Brain microvascular endothelial cell (primary cell): ENCODE data around the gene VPS72.

Source experiments
- DNase-seq: peaks from one replicate; pipeline ENCODE4 v3.0.0-alpha.2; 2020
- H3K27ac ChIP-seq: fragments of 250-450 bp; sonication (Bioruptor Pico); 2 replicates; pipeline ENCODE4 v1.5.1; 2020; ENCODE audit warnings: mild to moderate bottlenecking, moderate library complexity
- H3K27me3 ChIP-seq: fragments of 250-450 bp; sonication (Bioruptor Pico); replicated peaks from 2 replicates; pipeline ENCODE4 v1.5.1; 2020; ENCODE audit warnings: mild to moderate bottlenecking
- H3K36me3 ChIP-seq: fragments of 250-450 bp; sonication (Bioruptor Pico); replicated peaks from 2 replicates; pipeline ENCODE4 v1.5.1; 2020; ENCODE audit warnings: mild to moderate bottlenecking
- H3K4me3 ChIP-seq: 2 replicates; pipeline ENCODE4 v1.5.1; 2011; ENCODE audit warnings: low read depth, mild to moderate bottlenecking, control low read depth, low read length, moderate library complexity
- CTCF ChIP-seq: IDR thresholded peaks from 2 replicates; pipeline ENCODE4 v1.5.1; 2011; ENCODE audit warnings: low read depth, mild to moderate bottlenecking, moderate library complexity, low read length, control low read depth, inconsistent platforms; ENCODE audit errors: missing control alignments
- in situ Hi-C: cut with HindIII; loops from 2 replicates; pipeline ENCODE4 v1.10.0; 2017; ENCODE audit warnings: low sequenced_read_pairs, low pct_ligation_motif_present

The VPS72 gene

GRCh38 chr1:151165281-151165737 is 24.7 kb downstream of the VPS72 start:
- in situ Hi-C loops, result no loop called here
- TF ChIP-seq CTCF, result no peak
- peaks cover 16% of the 10 kb centered on the region for H3K36me3 ChIP-seq
- peak; percentile 25 for DNase-seq
- H3K27ac ChIP-seq, result peak overlapping the region; percentile 27
- peak overlapping the region; percentile 95 for H3K4me3 ChIP-seq
- H3K27me3 ChIP-seq, result no peaks in the 10 kb centered on the region

- no peak for TF ChIP-seq CTCF
- Histone ChIP-seq H3K27me3 (no peaks in the 10 kb centered on the region), H3K27ac (peak overlapping the region; percentile 27), H3K36me3 (peaks cover 17% of the 10 kb centered on the region), H3K4me3 (peak overlapping the region; percentile 95)
- in situ Hi-C loops, result no loop called here
- DNase-seq, result no peak
Observed at GRCh38 chr1:151164732-151165280, 25.2 kb downstream of the VPS72 start.

- Histone ChIP-seq H3K27ac (no peak overlapping the region), H3K36me3 (peaks cover 15% of the 10 kb centered on the region), H3K4me3 (no peak overlapping the region), H3K27me3 (no peaks in the 10 kb centered on the region)
- no peak for DNase-seq
- in situ Hi-C loops, result no loop called here
- TF ChIP-seq CTCF, result no peak
Observed at GRCh38 chr1:151159373-151159772, 30.6 kb downstream of the VPS72 start.

- no peak overlapping the region for H3K4me3 ChIP-seq
- no peak for TF ChIP-seq CTCF
- in situ Hi-C loops, result no loop called here
- no peaks in the 10 kb centered on the region for H3K27me3 ChIP-seq
- no peak for DNase-seq
- peaks cover 15% of the 10 kb centered on the region for H3K36me3 ChIP-seq
- no peak overlapping the region for H3K27ac ChIP-seq
Observed at GRCh38 chr1:151158751-151159251, 31.2 kb downstream of the VPS72 start.

GRCh38 chr1:151158326-151158725 is 31.7 kb downstream of the VPS72 start:
- DNase-seq, result no peak
- no peak for TF ChIP-seq CTCF
- Histone ChIP-seq H3K27ac (no peak overlapping the region), H3K36me3 (peaks cover 15% of the 10 kb centered on the region), H3K27me3 (no peaks in the 10 kb centered on the region), H3K4me3 (no peak overlapping the region)
- in situ Hi-C loops, result no loop called here

GRCh38 chr1:151157067-151157531 is 32.9 kb downstream of the VPS72 start:
- H3K27ac ChIP-seq, result no peak overlapping the region
- DNase-seq, result no peak

More at GRCh38 chr1:151157067-151157531, 32.9 kb downstream of the VPS72 start:
- Histone ChIP-seq H3K4me3 (no peak overlapping the region), H3K27me3 (no peaks in the 10 kb centered on the region), H3K36me3 (peaks cover 15% of the 10 kb centered on the region)
- no peak for TF ChIP-seq CTCF
- in situ Hi-C loops, result no loop called here
